ENCODE results near the gene THNSL1.

- TF ChIP-seq CTCF (IDR thresholded peaks at IDR 0.05): no peak
- TF ChIP-seq NFE2L2 (conservative IDR thresholded peaks at IDR 0.05; ENCODE audit: low read length): no peak
- no peak for TF ChIP-seq RAD21 (conservative IDR thresholded peaks at IDR 0.05 in 1 of 2, IDR thresholded peaks at IDR 0.05 in 1 of 2)
- no peak for TF ChIP-seq HMGXB4 (CRISPR knock-in tag; IDR thresholded peaks at IDR 0.05; ENCODE audit: borderline replicate concordance)
These were observed 33.6 kb downstream of the THNSL1 start for GRCh38 chr10:25049966-25050365.
